CD4-positive, alpha-beta T cell (primary cell): ENCODE results near the gene SZT2. TPM values are rescaled to one million over a fixed set of nuclear protein-coding genes. Genes with fewer than 3 reads are reported as not detected.

ENCODE experiments used
- ATAC-seq: fragments of 200-7000 bp; cut with Tn5 transposase; one replicate; pipeline ENCODE4 v1.10.0; 2022; ENCODE audit warnings: mild to moderate bottlenecking; ENCODE audit not compliant: poor library complexity
- CTCF ChIA-PET: fragments of 350-600 bp; sonication (Branson Sonifier 250); formaldehyde crosslinking; loops from one replicate; lab custom pipeline; 2021; ENCODE audit warnings: antibody characterized with exemption, inconsistent platforms; lab: Charles Lee
- POLR2A ChIA-PET: fragments of 350-600 bp; sonication (Branson Sonifier 250); formaldehyde crosslinking; loops from one replicate; lab custom pipeline; 2021; ENCODE audit warnings: antibody characterized with exemption, inconsistent platforms; lab: Charles Lee
- DNase-seq, 14 experiments: peaks; one replicate each; pipeline ENCODE4 v3.0.0-alpha.2; 2013 to 2020; ENCODE audit warnings: mixed read lengths in 2 of 14
- H3K27ac ChIP-seq, 2 donors: one replicate each; pipeline versions ENCODE4 v1.5.1 to v1.7.0; 2013; ENCODE audit warnings: low read length in 2 of 2, low read depth in 1 of 2, mild to moderate bottlenecking in 1 of 2
- H3K27me3 ChIP-seq, 2 experiments: 1 replicate in 1 of 2; 2 replicates in 1 of 2; pipeline versions ENCODE4 v1.6.1 to v1.7.0; 2013; ENCODE audit warnings: low read length in 2 of 2, control low read depth in 1 of 2, mild to moderate bottlenecking in 1 of 2, moderate library complexity in 1 of 2; ENCODE audit not compliant: insufficient read depth in 2 of 2, control insufficient read depth in 1 of 2
- H3K36me3 ChIP-seq: one replicate; pipeline ENCODE4 v1.6.1; 2013; ENCODE audit warnings: low read length, control low read depth; ENCODE audit not compliant: insufficient read depth
- H3K4me1 ChIP-seq: one replicate; pipeline ENCODE4 v1.6.1; 2013; ENCODE audit warnings: low read length, control low read depth; ENCODE audit not compliant: insufficient read depth
- H3K4me3 ChIP-seq: one replicate; pipeline ENCODE4 v1.5.1; 2013; ENCODE audit warnings: mild to moderate bottlenecking, low read length, moderate library complexity
- H3K9me3 ChIP-seq, 2 experiments: 1 replicate in 1 of 2; 2 replicates in 1 of 2; pipeline versions ENCODE4 v1.6.1 to v1.7.0; 2013; ENCODE audit warnings: low read length in 2 of 2, mild to moderate bottlenecking in 2 of 2, control low read depth in 1 of 2, moderate library complexity in 1 of 2; ENCODE audit not compliant: control insufficient read depth in 1 of 2, insufficient read depth in 1 of 2
- H3K27ac Mint-ChIP-seq: one replicate; pipeline ENCODE4 v1.8.0; 2020; ENCODE audit warnings: mixed read lengths
- H3K27me3 Mint-ChIP-seq: one replicate; pipeline ENCODE4 v1.8.0; 2021; ENCODE audit warnings: mixed read lengths
- H3K36me3 Mint-ChIP-seq: one replicate; pipeline ENCODE4 v1.8.0; 2021; ENCODE audit warnings: low read depth, mixed read lengths
- H3K4me1 Mint-ChIP-seq: one replicate; pipeline ENCODE4 v1.8.0; 2021; ENCODE audit warnings: low read depth, mixed read lengths
- H3K4me3 Mint-ChIP-seq: one replicate; pipeline ENCODE4 v1.8.0; 2020; ENCODE audit warnings: mild to moderate bottlenecking, mixed read lengths
- H3K9me3 Mint-ChIP-seq: one replicate; pipeline ENCODE4 v1.8.0; 2020; ENCODE audit warnings: mixed read lengths
- intact Hi-C, 2 experiments: fragments of 100-400 bp; cut with DNase I in 1 of 2; cut with micrococcal nuclease in 1 of 2; formaldehyde crosslinking; loops; one replicate each; pipeline versions ENCODE4 v1.15.1 to v1.9.0; 2023 to 2025; cut with DNase I, micrococcal nuclease
- total RNA-seq, 174 experiments: library from RNA in 2 of 174; stranded (reverse) in 2 of 174; gene quantifications; one replicate each; pipeline ENCODE4 v1.2.3 and lab custom pipeline; 2021 to 2026
- TF ChIP-seq, protein P1 (sequence below): fragments of 200-600 bp; IDR thresholded peaks from one replicate; pipeline ENCODE4 v1.8.0; 2022; ENCODE audit warnings: antibody characterized with exemption, mild to moderate bottlenecking

Gene SZT2
- total RNA-seq, 2 experiments from 2014 or later = 69.7 to 72.5 TPM

DNA sequence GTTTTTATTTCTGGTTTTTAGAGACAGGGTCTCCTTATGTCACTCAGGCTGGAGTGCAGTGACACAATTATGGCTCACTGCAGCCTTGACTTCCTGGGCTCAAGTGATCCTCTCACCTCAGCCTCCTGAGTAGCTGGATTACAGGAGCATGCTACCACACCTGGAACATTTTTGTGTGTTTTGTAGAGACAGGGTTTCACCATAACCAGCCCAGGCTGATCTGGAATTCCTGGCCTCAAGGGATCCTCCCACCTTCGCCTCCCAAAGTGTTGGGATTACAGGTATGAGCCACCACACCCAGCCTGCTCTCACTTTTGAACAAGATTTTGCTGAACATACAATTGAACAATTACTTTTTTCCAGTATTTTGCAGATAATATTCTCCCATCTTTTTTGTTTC lies 88.0 kb downstream of the SZT2 start:
- POLR2A ChIA-PET = no interaction called here
- no peak overlapping the region for H3K27ac Mint-ChIP-seq

DNA sequence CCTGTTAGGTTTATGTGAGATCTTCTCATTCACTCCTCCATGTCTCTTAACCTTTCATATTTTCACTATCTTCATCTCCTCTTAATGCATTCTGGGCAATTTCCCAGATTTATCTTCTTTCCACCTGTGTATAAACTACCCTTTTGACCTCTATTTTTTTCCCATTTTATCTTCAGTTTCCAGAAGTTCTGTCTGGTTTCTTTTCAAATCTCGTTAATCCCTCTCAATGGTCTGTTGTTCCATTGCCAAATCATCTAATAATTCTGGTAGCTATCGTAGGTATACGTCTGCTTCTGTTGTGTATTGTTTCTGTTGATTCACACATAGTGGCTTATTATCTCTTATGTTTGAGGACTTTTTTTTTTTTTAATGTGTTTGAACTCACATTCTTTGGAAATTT lies 89.7 kb downstream of the SZT2 start:
- Histone ChIP-seq H3K36me3 (no peaks in the 10 kb centered on the region), H3K4me1 (no peaks in the 10 kb centered on the region), H3K27ac (no peak overlapping the region), H3K27me3 (no peaks in the 10 kb centered on the region), H3K9me3 (no peaks in the 10 kb centered on the region), H3K4me3 (no peak overlapping the region)
- DNase-seq (no peak), ATAC-seq (no peak)
- Mint-ChIP-seq H3K4me1 (no peaks in the 10 kb centered on the region), H3K4me3 (no peak overlapping the region), H3K27ac (no peak overlapping the region), H3K9me3 (no peaks in the 10 kb centered on the region), H3K27me3 (peaks cover 16% of the 10 kb centered on the region), H3K36me3 (no peaks in the 10 kb centered on the region)
- CTCF ChIA-PET = no interaction called here
- intact Hi-C loops = no loop called here
- TF ChIP-seq, protein P1, sequence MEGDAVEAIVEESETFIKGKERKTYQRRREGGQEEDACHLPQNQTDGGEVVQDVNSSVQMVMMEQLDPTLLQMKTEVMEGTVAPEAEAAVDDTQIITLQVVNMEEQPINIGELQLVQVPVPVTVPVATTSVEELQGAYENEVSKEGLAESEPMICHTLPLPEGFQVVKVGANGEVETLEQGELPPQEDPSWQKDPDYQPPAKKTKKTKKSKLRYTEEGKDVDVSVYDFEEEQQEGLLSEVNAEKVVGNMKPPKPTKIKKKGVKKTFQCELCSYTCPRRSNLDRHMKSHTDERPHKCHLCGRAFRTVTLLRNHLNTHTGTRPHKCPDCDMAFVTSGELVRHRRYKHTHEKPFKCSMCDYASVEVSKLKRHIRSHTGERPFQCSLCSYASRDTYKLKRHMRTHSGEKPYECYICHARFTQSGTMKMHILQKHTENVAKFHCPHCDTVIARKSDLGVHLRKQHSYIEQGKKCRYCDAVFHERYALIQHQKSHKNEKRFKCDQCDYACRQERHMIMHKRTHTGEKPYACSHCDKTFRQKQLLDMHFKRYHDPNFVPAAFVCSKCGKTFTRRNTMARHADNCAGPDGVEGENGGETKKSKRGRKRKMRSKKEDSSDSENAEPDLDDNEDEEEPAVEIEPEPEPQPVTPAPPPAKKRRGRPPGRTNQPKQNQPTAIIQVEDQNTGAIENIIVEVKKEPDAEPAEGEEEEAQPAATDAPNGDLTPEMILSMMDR = no peak
- POLR2A ChIA-PET = no interaction called here

More for the DNA sequence above, 88.0 kb downstream of the SZT2 start:
- no peaks in the 10 kb centered on the region for H3K9me3 ChIP-seq
- no peaks in the 10 kb centered on the region for H3K36me3 ChIP-seq
- no peaks in the 10 kb centered on the region for H3K4me1 Mint-ChIP-seq
- ATAC-seq = no peak
- intact Hi-C loops = no loop called here
- H3K27ac ChIP-seq = no peak overlapping the region
- no peak for DNase-seq
- no peaks in the 10 kb centered on the region for H3K27me3 ChIP-seq
- H3K4me3 Mint-ChIP-seq = no peak overlapping the region
- H3K27me3 Mint-ChIP-seq = peaks cover 16% of the 10 kb centered on the region
- no peaks in the 10 kb centered on the region for H3K36me3 Mint-ChIP-seq
- H3K4me3 ChIP-seq = no peak overlapping the region
- no peaks in the 10 kb centered on the region for H3K4me1 ChIP-seq
- TF ChIP-seq, protein P1 = no peak
- CTCF ChIA-PET = no interaction called here
- H3K9me3 Mint-ChIP-seq = no peaks in the 10 kb centered on the region

DNA sequence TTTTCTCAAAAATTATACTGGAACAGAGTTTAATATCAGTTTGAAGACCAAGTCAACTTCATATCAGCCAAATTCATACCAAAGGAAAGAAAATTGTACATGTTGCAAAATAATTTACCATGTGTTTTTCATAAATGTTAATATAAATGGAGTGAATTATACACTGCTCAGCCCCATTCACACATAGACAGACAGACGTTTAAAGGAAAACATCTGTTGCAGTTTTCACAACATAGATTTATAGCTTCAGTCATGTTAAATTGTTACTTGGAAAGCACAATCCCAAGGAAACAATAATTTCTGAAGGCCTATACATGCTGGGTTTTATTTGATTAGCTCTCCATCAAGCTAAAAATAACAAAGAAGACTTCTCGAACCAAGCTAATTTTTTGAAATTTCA lies 91.8 kb downstream of the SZT2 start:
- H3K36me3 ChIP-seq = no peaks in the 10 kb centered on the region
- H3K4me1 ChIP-seq = no peaks in the 10 kb centered on the region
- no peaks in the 10 kb centered on the region for H3K9me3 ChIP-seq
- no peaks in the 10 kb centered on the region for H3K27me3 ChIP-seq
- Mint-ChIP-seq H3K27me3 (peaks cover 13% of the 10 kb centered on the region), H3K36me3 (no peaks in the 10 kb centered on the region), H3K4me1 (no peaks in the 10 kb centered on the region), H3K9me3 (no peaks in the 10 kb centered on the region), H3K27ac (no peak overlapping the region), H3K4me3 (no peak overlapping the region)
- intact Hi-C loops = no loop called here
- POLR2A ChIA-PET = interaction anchor here (0.6 to 1.5 kb wide), 2 partner anchors 10 to 28 kb away, joined by 3 to 4 read pairs; partner anchors contain the start of gene HYI
- no peak overlapping the region for H3K4me3 ChIP-seq
- H3K27ac ChIP-seq = no peak overlapping the region
- DNase-seq = no peak
- TF ChIP-seq, protein P1 = no peak
- ATAC-seq = no peak
- CTCF ChIA-PET = interaction anchor here (0.6 to 0.7 kb wide), 3 partner anchors 19 to 1903 kb away, joined by 3 read pairs; no protein-coding TSS in a partner anchor
